Stimulated activated CD4-positive, alpha-beta T cell treated with anti-CD3 and anti-CD28 coated beads, Interleukin-12 subunit alpha, Interleukin-12 subunit beta, amount 100 ng/mL, for 48 hours (primary cell): ENCODE measurements around the gene HTR1E.
A peak's percentile ranks its signal among the peaks of the same experiment; 100 is the strongest.
"Not testable (repeated sequence)": the region's sequence is repeated elsewhere in the genome, so short reads cannot be mapped to it uniquely, and the experiment has no call there.

Source experiments
- DNase-seq, 3 donors: peaks; one replicate each; pipeline ENCODE4 v3.0.0-alpha.2; 2020; ENCODE audit warnings: low read depth in 2 of 3, low spot score in 1 of 3

HTR1E gene

GRCh38 chr6:86937219-86938079 is at the start of gene HTR1E:
TSS of gene HTR1E (plus strand) at chr6:86937528. CDS start at chr6:87015335, 77,807 bp downstream.
- DNase-seq, result peak in 2 of 3 donors; percentile 1 to 7

GRCh38 chr6:86888301-86888700 is 49.0 kb upstream of the HTR1E start:
- no peak for DNase-seq

- DNase-seq, result not testable (repeated sequence)
Observed at GRCh38 chr6:86897265-86897664, 40.1 kb upstream of the HTR1E start.

DNA sequence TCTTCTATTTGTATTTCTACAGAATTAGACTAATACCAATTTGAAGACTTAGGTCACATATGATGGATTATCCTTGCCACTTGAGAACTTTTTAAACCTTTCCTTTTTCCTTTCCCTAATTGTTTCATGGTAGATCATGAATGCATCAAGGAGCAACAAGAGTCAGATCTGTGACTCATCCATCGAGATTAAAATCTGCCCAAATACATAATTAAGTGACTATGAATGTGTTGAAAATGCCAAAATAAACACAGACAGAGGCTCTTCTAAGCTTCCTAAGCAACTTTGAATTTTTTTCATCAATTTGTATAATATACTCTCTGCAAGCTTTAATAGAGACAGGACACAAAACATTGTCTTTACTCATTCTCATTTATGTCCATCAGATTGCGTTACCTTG is 23.5 kb upstream of the HTR1E start:
- no peak for DNase-seq

GRCh38 chr6:86916393-86916792 is 20.9 kb upstream of the HTR1E start:
- no peak for DNase-seq

- DNase-seq, result not testable (repeated sequence)
Observed at GRCh38 chr6:86927138-86927537, 10.2 kb upstream of the HTR1E start.

- DNase-seq, result not testable (repeated sequence)
Observed at GRCh38 chr6:86927859-86928258, 9.5 kb upstream of the HTR1E start.

- no peak for DNase-seq
Observed at GRCh38 chr6:86934365-86934764, 3.0 kb upstream of the HTR1E start.

DNA sequence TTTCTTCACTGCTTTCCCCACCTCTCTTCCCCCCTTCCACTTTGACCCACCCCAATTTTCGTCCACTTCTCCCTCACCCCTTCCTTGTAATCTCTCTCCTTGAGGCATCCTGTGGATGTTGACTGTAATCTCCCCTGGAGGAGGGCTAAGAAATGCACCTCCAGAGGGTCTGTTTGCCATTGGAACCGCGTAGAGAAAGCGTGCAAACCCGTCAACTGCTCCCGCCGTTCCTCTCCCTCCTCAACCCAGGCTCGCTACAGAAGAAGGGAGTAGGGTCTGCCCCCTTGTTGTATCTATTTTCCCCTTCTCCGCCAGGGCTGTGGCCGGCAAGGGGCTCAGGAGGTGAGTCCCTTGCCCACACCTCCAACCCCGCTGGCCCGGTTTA is 502 bp upstream of the HTR1E start:
- DNase-seq, result no peak

DNA sequence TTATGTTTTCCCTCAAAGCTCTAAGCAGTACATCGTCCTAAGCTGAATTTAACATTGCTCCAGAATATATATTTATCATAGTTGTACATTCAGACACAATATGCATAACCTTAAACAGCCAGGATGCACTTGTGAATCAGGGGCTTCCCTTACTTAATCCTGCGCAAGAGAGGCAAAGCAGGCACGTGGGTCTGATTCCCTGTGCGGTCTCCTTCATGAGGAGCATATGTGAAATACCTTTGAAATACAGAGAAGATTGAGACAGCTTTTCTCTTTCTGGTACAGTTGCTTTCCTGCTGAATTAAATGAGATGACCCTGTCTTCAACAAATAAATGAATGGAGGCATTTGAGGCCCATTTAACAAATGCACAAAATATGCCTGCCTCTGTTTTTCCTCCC is 1.5 kb downstream of the HTR1E start:
- DNase-seq, result no peak

GRCh38 chr6:86941461-86941860 is 4.1 kb downstream of the HTR1E start:
- DNase-seq, result no peak

- DNase-seq, result no peak
Observed at GRCh38 chr6:86942769-86943516, 5.6 kb downstream of the HTR1E start.

DNA sequence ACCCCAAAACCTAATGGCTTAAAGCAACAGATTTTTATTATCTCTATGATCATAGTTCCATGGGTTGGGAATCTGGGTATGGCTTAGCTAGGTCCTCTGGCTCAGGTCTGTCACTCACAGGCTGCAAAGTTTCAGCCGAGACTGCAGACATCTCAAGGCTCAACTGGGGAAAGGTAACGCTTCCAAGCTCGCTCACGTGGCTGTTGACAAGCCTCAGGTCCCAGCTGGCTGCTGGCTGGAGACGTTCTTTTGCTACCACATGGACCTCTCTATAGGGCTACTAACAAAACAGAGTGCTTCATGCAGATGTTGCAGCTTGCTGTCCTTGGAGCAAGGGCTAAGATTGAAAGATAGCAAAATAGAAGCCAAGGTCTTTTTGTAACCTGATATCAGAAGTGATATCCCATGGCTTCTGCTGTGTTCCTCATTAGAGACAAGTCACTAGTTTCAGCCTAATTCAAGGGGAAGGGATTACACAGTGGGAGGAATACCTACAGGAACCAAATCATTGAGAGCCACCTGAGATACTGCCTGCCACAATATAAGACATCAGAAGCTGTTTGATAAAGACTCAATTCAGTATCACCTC is 6.6 kb downstream of the HTR1E start:
- DNase-seq, result no peak

GRCh38 chr6:86949771-86950170 is 12.4 kb downstream of the HTR1E start:
- DNase-seq, result no peak

DNA sequence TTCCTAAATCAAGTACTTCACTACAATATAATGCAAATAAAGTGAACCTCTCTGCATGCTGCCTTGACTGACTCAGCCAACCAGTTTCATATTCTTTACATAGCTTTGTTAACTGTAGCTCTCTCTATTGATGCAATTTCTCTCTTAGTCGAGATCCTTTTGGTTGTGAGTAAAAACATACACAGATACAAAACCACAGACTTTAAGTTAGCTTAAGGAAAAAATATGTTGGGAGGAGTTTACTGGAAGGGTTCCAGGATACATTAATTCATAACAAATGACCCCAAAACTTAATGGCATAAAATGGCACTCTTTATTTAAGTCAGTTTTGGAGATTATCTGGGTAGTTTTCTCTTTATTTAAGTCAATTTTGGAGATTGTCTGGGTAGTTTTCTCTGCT is 15.7 kb downstream of the HTR1E start:
- DNase-seq, result no peak

DNA sequence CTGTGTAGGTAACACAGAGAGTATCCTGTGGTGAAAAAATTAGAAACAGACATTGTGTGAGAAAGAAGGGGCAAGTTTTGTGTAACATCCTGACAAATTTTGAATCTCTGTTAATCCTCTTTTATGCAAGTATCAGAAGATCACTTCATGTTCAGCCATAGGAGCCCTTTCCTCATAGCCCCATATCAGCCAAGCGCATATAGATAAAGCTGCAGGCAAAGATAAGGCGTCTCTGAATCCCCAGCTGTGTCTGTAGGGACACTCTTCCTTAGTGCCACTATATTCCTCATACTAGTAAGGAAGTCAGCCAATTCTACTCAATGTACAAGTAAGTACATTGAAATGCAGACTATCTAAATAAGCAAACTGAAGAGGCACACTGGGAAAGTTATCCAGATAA is 22.3 kb downstream of the HTR1E start:
- no peak for DNase-seq

DNA sequence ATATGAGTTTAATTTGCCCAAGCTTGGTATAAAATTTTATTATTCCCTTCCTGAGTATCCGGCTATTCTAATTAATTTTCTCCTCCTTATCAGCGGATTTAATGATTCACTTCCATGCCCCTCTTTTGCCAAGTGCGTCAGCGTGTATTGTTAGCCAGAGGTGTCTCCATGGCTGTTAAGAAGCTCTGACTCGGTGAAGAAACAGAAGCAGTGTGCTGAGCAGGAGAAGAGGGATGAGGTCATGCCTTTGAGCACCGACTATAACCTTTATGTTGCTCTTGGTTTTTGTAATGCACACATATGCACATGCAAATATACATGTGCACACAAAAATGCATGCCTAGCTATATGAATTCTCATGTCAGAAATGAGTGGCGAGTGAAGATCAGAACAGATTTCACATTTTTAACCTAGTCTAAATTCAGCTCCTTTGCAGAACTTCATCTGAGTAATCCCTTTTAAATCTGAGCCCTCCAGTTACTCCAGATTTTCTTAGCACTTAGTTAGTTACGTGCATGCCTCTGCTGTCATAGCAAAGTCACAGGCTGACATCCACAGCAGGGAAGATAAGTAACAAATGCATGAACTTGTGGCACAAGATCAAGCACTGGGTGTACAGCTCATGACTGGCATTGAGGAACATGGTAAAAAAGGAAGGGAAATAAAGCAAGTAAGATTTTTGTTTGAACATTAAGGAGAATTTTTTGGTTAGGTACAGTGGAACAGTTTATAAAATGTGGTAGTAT is 24.3 kb downstream of the HTR1E start:
- DNase-seq, result no peak

DNA sequence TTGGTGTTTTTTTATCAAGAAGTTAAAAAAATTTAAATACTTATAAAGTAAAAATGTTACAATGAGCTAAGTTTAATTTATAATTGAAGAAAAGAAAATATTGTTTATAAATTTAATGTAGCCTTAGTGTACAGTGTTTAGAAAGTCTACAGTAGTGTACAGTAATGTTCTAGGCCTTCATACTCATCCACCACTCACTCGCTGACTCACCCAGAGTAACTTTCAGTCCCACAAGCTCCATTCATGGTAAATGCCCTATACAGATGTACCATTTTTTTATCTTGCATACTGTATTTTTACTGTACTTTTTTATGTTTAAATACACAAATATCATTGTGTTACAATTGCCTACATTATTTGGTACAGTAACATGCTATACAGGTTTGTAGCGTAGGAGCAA is 26.0 kb downstream of the HTR1E start:
- DNase-seq, result no peak

DNA sequence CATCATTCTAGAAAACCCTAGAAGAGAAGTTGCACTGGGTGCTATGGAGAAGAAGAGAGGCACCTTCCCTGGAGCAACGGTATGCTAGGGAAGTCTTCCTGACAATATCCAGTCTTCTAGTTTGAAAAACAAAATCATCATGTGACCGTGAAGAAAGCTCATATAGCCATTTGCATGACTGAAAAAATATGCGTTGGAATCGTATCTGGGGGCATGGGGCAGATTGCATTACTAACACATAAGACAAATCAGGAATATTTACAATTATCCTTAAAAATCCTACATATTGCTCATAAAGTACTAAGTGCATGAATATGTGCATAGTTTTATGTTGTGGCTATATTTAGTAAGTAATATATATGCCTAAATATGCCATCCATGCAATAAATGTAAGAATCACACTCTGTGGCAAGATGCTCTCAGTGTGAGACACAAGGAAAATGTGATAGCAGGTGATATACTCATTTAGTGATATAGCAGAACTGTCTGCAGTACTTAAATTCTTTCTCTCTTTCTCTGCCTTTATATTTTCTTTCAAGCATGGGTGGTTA is 26.8 kb downstream of the HTR1E start:
- no peak for DNase-seq

GRCh38 chr6:86966271-86966670 is 28.9 kb downstream of the HTR1E start:
- DNase-seq, result no peak

DNA sequence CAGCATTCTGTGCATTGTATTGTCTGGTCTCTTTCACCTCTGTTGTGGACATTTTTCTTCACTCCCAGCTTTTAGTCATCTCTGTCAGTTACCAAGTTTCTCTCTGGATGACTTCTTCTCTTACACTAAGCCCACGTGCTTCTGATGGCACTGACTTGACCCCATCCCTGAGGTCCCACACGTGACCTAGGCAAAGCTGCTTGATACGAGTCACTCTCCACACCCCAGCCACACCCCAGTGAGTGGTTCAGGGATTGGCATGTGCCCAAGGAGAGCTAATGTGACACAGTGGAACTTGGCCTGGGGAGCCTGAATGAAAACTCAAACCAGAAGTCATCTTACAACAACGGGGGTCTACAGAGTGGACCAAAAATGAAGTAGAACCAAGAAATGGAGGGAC is 32.2 kb downstream of the HTR1E start:
- no peak for DNase-seq
